ENCODE results near the gene CTBS. TPM values are rescaled to one million over a fixed set of nuclear protein-coding genes. Genes with fewer than 3 reads are reported as not detected.

Gene CTBS
- total RNA-seq, 2 experiments from 2014 or later = 19.4 to 20.0 TPM

DNA sequence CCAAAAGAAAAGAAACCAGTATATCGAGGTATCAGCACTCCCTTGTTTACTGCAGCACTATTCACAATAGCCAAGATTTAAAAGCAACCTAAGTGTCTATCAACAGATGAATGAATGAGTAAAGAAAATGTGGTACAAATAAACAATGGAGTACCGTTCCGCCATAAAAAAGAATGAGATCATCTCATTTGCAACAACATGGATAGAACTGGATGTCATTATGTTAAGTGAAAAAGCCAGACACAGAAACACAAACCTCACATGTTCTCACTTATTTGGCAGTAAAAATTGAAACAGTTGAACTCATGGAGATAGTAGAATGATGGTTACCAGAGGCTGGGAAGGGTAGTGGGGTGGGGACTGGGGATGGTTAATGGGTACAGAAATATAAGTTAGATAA lies 63.6 kb downstream of the CTBS start:
- no peak overlapping the region for H3K27ac ChIP-seq (ENCODE audit: low read depth in 1 of 2, low read length in 2 of 2)
- H3K27me3 Mint-ChIP-seq = no peaks in the 10 kb centered on the region
- H3K27ac Mint-ChIP-seq = no peak overlapping the region
- ChIA-PET POLR2A (no interaction called here), CTCF (interaction anchor here (1.0 kb wide), 1 partner anchor 68 kb away, joined by 6 read pairs; no protein-coding TSS in a partner anchor)
- H3K4me1 ChIP-seq (ENCODE audit: insufficient read depth, low read length) = no peaks in the 10 kb centered on the region
- intact Hi-C loops (cut with DNase I, micrococcal nuclease) = no loop called here
- H3K36me3 Mint-ChIP-seq (ENCODE audit: low read depth) = peaks cover 7% of the 10 kb centered on the region
- DNase-seq (no peak), ATAC-seq (ENCODE audit: poor library complexity) (no peak)
- peaks cover 21% of the 10 kb centered on the region for H3K4me1 Mint-ChIP-seq (ENCODE audit: low read depth)
- H3K4me3 Mint-ChIP-seq = no peak overlapping the region
- H3K9me3 ChIP-seq (ENCODE audit: control insufficient read depth in 1 of 2, insufficient read depth in 1 of 2, low read length in 2 of 2) = no peaks in the 10 kb centered on the region
- no peaks in the 10 kb centered on the region for H3K9me3 Mint-ChIP-seq
- TF ChIP-seq, protein P1, sequence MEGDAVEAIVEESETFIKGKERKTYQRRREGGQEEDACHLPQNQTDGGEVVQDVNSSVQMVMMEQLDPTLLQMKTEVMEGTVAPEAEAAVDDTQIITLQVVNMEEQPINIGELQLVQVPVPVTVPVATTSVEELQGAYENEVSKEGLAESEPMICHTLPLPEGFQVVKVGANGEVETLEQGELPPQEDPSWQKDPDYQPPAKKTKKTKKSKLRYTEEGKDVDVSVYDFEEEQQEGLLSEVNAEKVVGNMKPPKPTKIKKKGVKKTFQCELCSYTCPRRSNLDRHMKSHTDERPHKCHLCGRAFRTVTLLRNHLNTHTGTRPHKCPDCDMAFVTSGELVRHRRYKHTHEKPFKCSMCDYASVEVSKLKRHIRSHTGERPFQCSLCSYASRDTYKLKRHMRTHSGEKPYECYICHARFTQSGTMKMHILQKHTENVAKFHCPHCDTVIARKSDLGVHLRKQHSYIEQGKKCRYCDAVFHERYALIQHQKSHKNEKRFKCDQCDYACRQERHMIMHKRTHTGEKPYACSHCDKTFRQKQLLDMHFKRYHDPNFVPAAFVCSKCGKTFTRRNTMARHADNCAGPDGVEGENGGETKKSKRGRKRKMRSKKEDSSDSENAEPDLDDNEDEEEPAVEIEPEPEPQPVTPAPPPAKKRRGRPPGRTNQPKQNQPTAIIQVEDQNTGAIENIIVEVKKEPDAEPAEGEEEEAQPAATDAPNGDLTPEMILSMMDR (IDR thresholded peaks at IDR 0.05) = no peak
- H3K4me3 ChIP-seq (ENCODE audit: low read length) = no peak overlapping the region
- no peaks in the 10 kb centered on the region for H3K27me3 ChIP-seq (ENCODE audit: control insufficient read depth in 1 of 2, insufficient read depth in 2 of 2, low read length in 2 of 2)
- H3K36me3 ChIP-seq (ENCODE audit: insufficient read depth, low read length) = no peaks in the 10 kb centered on the region

DNA sequence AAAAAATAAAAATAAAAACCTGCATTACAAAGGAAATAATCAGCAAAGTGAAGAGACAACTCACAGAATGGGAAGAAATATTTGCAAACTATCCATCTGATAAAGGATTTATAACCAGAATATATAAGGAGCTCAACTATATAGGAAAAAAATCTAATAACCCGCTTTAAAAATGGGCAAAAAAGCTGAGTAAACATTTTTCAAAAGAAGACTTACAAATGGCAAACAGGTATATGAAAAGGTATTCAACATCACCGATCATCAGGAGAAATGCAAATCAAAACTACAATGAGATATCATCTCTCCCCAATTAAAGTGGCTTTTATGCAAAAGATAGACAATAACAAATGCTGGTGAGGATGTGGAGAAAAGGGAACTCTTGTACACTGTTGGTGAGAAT lies 64.1 kb downstream of the CTBS start:
- CTCF ChIA-PET = interaction anchor here (1.0 kb wide), 1 partner anchor 68 kb away, joined by 6 read pairs; no protein-coding TSS in a partner anchor
- Mint-ChIP-seq H3K9me3 (no peaks in the 10 kb centered on the region), H3K4me3 (no peak overlapping the region), H3K4me1 (ENCODE audit: low read depth) (peaks cover 25% of the 10 kb centered on the region), H3K36me3 (ENCODE audit: low read depth) (peaks cover 12% of the 10 kb centered on the region), H3K27ac (no peak overlapping the region), H3K27me3 (no peaks in the 10 kb centered on the region)
- Histone ChIP-seq H3K27ac (ENCODE audit: low read depth in 1 of 2, low read length in 2 of 2) (no peak overlapping the region), H3K4me1 (ENCODE audit: insufficient read depth, low read length) (peaks cover 2% of the 10 kb centered on the region), H3K9me3 (ENCODE audit: control insufficient read depth in 1 of 2, insufficient read depth in 1 of 2, low read length in 2 of 2) (no peaks in the 10 kb centered on the region), H3K36me3 (ENCODE audit: insufficient read depth, low read length) (no peaks in the 10 kb centered on the region), H3K4me3 (ENCODE audit: low read length) (no peak overlapping the region), H3K27me3 (ENCODE audit: control insufficient read depth in 1 of 2, insufficient read depth in 2 of 2, low read length in 2 of 2) (no peaks in the 10 kb centered on the region)
- no peak for DNase-seq
- POLR2A ChIA-PET = no interaction called here
- intact Hi-C loops (cut with DNase I, micrococcal nuclease) = no loop called here
- TF ChIP-seq, protein P1 (IDR thresholded peaks at IDR 0.05) = no peak
- no peak for ATAC-seq (ENCODE audit: poor library complexity)

- no peaks in the 10 kb centered on the region for H3K36me3 ChIP-seq (ENCODE audit: insufficient read depth, low read length)
- intact Hi-C loops (cut with DNase I, micrococcal nuclease) = loop anchor here (2.0 to 10.0 kb wide), 7 partner anchors 37 to 766 kb away; partner anchors contain the start of genes PRKACB (in 2 of the 2), BCL10 (in 1 of the 2) and SSX2IP (in 1 of the 2)
- H3K4me1 ChIP-seq (ENCODE audit: insufficient read depth, low read length) = peaks cover 12% of the 10 kb centered on the region
- H3K4me3 ChIP-seq (ENCODE audit: low read length) = no peak overlapping the region
- TF ChIP-seq, protein P1 (IDR thresholded peaks at IDR 0.05) = no peak
- peaks cover 15% of the 10 kb centered on the region for H3K36me3 Mint-ChIP-seq (ENCODE audit: low read depth)
- H3K27me3 Mint-ChIP-seq = no peaks in the 10 kb centered on the region
- H3K27ac ChIP-seq (ENCODE audit: low read depth in 1 of 2, low read length in 2 of 2) = no peak overlapping the region
- CTCF ChIA-PET = interaction anchor here (0.6 to 1.8 kb wide), 2 partner anchors 29 to 30 kb away, joined by 3 read pairs; partner anchors contain the start of gene RPF1
- H3K27ac Mint-ChIP-seq = no peak overlapping the region
- H3K27me3 ChIP-seq (ENCODE audit: control insufficient read depth in 1 of 2, insufficient read depth in 2 of 2, low read length in 2 of 2) = no peaks in the 10 kb centered on the region
- H3K4me3 Mint-ChIP-seq = no peak overlapping the region
- H3K9me3 ChIP-seq (ENCODE audit: control insufficient read depth in 1 of 2, insufficient read depth in 1 of 2, low read length in 2 of 2) = no peaks in the 10 kb centered on the region
- ATAC-seq (ENCODE audit: poor library complexity) (no peak), DNase-seq (no peak)
- no peaks in the 10 kb centered on the region for H3K9me3 Mint-ChIP-seq
- POLR2A ChIA-PET = interaction anchor here (0.6 to 1.2 kb wide), 2 partner anchors 184 to 981 kb away, joined by 3 read pairs; no protein-coding TSS in a partner anchor
- H3K4me1 Mint-ChIP-seq (ENCODE audit: low read depth) = peaks cover 36% of the 10 kb centered on the region
These were observed 65.2 kb downstream of the CTBS start for GRCh38 chr1:84509029-84509428.
